ENCODE results near the gene CTNND1.

Gene CTNND1

DNA sequence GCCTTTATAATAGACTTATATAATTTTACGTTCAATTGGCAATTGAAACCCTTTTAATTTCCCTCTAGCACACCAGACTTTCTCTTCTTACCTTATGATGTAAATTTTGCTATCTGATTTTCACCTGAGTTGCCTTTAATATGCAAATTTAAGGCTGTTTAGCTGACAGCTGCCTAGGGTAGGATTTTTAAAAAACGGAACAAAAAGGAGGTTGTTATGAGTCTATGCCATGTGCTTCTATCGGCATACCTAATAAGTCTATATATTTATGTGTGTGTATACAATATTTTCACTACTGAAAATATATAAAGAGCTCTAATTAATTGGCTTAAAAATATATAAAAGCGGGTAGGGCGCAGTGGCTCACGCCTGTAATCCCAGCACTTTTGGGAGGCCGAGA is 32.1 kb upstream of the CTNND1 start:
- no peak for DNase-seq (ENCODE audit: low spot score)
- no peak for TF ChIP-seq CTCF (IDR thresholded peaks at IDR 0.05; ENCODE audit: borderline replicate concordance, control extremely low read depth, extremely low read depth, insufficient read depth, missing control alignments)
- in situ Hi-C loops (cut with MboI; ENCODE audit: low sequenced_read_pairs, unreplicated experiment) = no loop called here

DNA sequence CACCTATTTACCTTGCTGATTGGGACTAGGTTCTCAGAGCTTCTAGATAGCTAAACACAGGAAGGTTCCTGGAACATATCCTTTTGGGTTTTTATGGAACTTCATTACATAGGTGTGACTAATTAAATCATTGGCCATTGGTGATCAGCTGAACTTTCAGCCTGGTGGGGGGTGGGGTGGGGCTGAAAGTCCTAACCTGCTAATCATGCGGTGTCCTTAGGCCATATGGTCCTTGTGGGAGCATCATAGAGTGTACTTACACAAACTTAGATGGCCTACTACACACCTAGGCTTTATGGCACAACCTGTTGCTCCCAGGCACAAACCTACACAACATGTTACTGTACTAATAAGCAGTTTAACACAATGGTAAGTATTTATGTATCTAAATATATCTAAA is 28.9 kb upstream of the CTNND1 start:
- DNase-seq (ENCODE audit: low spot score) = no peak
- TF ChIP-seq CTCF (IDR thresholded peaks at IDR 0.05; ENCODE audit: borderline replicate concordance, control extremely low read depth, extremely low read depth, insufficient read depth, missing control alignments) = no peak
- in situ Hi-C loops (cut with MboI; ENCODE audit: low sequenced_read_pairs, unreplicated experiment) = no loop called here

GRCh38 chr11:57735619-57736298 is 25.8 kb upstream of the CTNND1 start:
- in situ Hi-C loops (cut with MboI; ENCODE audit: low sequenced_read_pairs, unreplicated experiment) = no loop called here
- TF ChIP-seq CTCF (IDR thresholded peaks at IDR 0.05; ENCODE audit: borderline replicate concordance, control extremely low read depth, extremely low read depth, insufficient read depth, missing control alignments) = no peak
- no peak for DNase-seq (ENCODE audit: low spot score)

GRCh38 chr11:57741132-57742086 is 20.2 kb upstream of the CTNND1 start, which contains the start of gene SELENOH:
TSS of gene SELENOH (plus strand) at chr11:57741491. CDS start at chr11:57741596, 105 bp downstream.
- peak; percentile 93 for DNase-seq (ENCODE audit: low spot score)
- TF ChIP-seq CTCF (IDR thresholded peaks at IDR 0.05; ENCODE audit: borderline replicate concordance, control extremely low read depth, extremely low read depth, insufficient read depth, missing control alignments) = no peak
- in situ Hi-C loops (cut with MboI; ENCODE audit: low sequenced_read_pairs, unreplicated experiment) = loop anchor here (10.0 kb wide), 1 partner anchor 53 kb away; no protein-coding TSS in a partner anchor

DNA sequence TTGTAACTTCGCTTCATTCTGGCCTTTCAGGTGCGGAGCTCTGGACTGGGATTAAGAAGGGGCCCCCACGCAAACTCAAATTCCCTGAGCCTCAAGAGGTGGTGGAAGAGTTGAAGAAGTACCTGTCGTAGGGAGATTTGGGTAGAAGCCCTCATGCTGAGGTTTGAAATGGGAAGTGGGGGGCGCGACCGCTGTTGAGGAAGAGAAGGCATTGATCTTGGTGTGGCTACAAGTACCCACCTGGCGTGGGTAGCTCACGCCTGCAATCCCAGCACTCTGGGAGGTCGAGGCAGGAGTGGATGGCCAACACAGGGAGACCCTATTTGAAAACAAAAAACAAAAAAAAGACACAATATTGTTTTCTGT is 19.5 kb upstream of the CTNND1 start:
- TF ChIP-seq CTCF (IDR thresholded peaks at IDR 0.05; ENCODE audit: borderline replicate concordance, control extremely low read depth, extremely low read depth, insufficient read depth, missing control alignments) = no peak

GRCh38 chr11:57744357-57744756 is 17.2 kb upstream of the CTNND1 start:
- no peak for DNase-seq (ENCODE audit: low spot score)
- in situ Hi-C loops (cut with MboI; ENCODE audit: low sequenced_read_pairs, unreplicated experiment) = loop anchor here (10.0 kb wide), 1 partner anchor 50 kb away; no protein-coding TSS in a partner anchor
- TF ChIP-seq CTCF (IDR thresholded peaks at IDR 0.05; ENCODE audit: borderline replicate concordance, control extremely low read depth, extremely low read depth, insufficient read depth, missing control alignments) = no peak

More for the DNA sequence above, 19.5 kb upstream of the CTNND1 start:
- no peak for DNase-seq (ENCODE audit: low spot score)
- in situ Hi-C loops (cut with MboI; ENCODE audit: low sequenced_read_pairs, unreplicated experiment) = loop anchor here (10.0 kb wide), 1 partner anchor 53 kb away; no protein-coding TSS in a partner anchor

Measured in GM13976 (cell line).